Measurements from ENCODE around the gene LRFN2.

DNA sequence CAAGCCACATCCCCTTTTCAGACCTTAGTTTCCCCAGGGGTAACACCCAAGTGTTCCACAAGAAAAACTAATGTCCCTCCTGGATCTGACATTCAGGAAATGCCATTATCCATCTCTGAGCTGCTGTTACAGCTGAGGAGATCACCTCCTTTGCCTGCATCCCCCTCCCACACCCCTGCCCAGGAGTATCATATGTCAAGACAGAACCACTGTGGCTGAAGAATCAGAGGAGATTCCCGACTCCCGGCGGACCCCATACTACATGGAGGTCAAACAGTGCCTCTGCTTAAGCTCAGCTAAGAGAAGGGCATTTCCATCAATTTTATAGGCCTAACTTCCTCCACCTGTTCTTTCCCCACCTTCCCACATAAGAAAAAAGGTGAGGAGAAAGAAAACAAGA is 36.8 kb upstream of the LRFN2 start:
- TF ChIP-seq, protein P1, sequence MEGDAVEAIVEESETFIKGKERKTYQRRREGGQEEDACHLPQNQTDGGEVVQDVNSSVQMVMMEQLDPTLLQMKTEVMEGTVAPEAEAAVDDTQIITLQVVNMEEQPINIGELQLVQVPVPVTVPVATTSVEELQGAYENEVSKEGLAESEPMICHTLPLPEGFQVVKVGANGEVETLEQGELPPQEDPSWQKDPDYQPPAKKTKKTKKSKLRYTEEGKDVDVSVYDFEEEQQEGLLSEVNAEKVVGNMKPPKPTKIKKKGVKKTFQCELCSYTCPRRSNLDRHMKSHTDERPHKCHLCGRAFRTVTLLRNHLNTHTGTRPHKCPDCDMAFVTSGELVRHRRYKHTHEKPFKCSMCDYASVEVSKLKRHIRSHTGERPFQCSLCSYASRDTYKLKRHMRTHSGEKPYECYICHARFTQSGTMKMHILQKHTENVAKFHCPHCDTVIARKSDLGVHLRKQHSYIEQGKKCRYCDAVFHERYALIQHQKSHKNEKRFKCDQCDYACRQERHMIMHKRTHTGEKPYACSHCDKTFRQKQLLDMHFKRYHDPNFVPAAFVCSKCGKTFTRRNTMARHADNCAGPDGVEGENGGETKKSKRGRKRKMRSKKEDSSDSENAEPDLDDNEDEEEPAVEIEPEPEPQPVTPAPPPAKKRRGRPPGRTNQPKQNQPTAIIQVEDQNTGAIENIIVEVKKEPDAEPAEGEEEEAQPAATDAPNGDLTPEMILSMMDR (IDR thresholded peaks at IDR 0.05) = no peak
- no peak for TF ChIP-seq POLR2A (IDR thresholded peaks at IDR 0.05)
